Stimulated activated CD4-positive, alpha-beta T cell treated with anti-CD3 and anti-CD28 coated beads, Interleukin-15, amount 100 ng/mL, for 24 hours (primary cell): ENCODE measurements around the gene CARNS1.
"Not testable (repeated sequence)": the region's sequence is repeated elsewhere in the genome, so short reads cannot be mapped to it uniquely, and the experiment has no call there.

Experiments used
- DNase-seq: peaks from one replicate; pipeline ENCODE4 v3.0.0-alpha.2; 2020

CARNS1 gene

DNA sequence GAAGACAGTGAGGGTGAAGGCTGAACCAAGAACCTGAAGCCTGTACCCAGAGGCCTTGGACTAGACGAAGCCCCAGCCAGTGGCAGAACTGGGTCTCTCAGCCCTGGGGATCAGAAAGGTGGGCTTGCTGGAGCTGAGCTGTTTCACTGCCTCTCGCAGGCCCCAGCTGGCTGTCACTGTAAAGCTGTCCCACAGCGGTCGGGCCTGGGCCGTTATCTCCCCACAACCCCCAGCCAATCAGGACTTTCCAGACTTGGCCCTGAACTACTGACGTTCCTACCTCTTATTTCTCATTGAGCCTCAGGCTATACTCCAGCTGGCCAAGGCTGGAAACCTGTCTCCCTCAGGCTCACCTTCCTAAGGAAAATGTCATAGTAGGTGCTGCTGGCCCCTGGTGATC, 17.9 kb upstream of the CARNS1 start:
- no peak for DNase-seq

DNA sequence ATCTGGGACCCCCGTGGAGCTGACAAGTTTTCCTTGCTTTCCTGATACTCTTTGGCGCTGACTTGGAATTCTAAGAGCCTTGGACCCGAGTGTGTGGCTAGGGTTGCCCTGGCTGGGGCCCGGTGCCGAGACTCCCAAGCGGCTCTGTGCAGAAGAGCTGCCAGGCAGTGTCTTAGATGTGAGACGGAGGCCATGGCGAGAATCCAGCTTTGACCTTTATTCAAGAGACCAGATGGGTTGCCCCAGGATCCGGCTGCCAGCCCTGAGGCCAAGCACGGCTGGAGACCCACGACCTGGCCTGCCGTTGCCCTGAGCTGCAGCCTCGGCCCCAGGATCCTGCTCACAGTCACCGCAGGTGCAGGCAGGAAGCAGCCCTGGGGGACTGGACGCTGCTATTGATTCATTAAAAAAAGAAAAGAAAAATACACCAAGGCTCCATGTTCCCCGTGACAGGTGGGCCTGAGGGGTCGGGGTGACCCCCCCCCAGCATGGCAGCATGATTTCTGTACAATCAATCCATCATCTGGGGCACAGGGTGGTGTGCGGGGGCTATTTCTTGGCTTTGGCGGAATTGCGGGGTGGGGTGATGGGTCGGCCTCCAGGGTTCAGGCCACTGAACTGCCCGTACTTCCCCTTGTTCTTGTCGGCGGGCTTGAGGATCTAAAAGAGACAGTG, 17.4 kb upstream of the CARNS1 start:
- DNase-seq: no peak

GRCh38 chr11:67398661-67399563, 16.6 kb upstream of the CARNS1 start:
- DNase-seq: no peak

DNA sequence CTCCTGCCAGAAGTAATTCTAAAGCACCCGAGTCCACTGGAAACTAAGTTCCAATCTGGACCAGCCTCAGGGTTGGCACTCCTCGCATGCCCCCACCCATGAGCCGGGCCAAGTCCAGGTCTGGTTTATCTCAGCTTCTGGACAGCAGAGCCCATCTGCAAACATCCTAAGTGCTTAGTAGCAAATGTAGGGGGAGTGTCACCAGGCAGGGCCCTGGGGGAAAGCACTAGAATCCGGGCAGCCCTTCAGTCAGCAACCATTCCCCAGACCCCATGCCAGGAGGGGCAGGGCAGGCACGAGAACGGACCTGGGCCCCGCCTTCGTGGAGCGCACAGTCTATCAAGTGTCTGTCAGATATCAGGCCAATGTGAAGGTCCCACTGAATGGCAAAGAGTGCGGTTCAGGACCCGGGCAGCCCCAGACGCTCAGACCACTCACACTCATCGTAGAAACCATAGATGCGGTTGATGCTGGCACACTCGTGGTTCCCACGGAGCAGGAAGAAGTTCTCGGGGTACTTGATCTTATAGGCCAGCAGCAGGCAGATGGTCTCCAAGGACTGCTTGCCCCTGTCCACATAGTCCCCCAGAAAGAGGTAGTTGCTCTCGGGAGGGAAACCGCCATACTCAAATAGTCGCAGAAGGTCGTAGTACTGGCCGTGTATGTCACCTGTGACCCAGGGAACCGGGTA, 15.1 kb upstream of the CARNS1 start:
- no peak for DNase-seq

- no peak for DNase-seq
Observed at GRCh38 chr11:67400942-67401494, 14.5 kb upstream of the CARNS1 start.

- DNase-seq: peak; percentile 93
Observed at GRCh38 chr11:67401495-67402191, 13.8 kb upstream of the CARNS1 start, which contains the start of gene PPP1CA. TSS of gene PPP1CA (minus strand) at chr11:67401858. CDS start at chr11:67401782, 76 bp downstream.

- not testable (repeated sequence) for DNase-seq
Observed at GRCh38 chr11:67402192-67402839, 13.2 kb upstream of the CARNS1 start.

GRCh38 chr11:67403085-67403484, 12.4 kb upstream of the CARNS1 start:
- DNase-seq: not testable (repeated sequence)

- DNase-seq: peak; percentile 73
Observed at GRCh38 chr11:67404515-67405195, 10.8 kb upstream of the CARNS1 start.

GRCh38 chr11:67405196-67405567, 10.3 kb upstream of the CARNS1 start:
- peak; percentile 50 for DNase-seq

DNA sequence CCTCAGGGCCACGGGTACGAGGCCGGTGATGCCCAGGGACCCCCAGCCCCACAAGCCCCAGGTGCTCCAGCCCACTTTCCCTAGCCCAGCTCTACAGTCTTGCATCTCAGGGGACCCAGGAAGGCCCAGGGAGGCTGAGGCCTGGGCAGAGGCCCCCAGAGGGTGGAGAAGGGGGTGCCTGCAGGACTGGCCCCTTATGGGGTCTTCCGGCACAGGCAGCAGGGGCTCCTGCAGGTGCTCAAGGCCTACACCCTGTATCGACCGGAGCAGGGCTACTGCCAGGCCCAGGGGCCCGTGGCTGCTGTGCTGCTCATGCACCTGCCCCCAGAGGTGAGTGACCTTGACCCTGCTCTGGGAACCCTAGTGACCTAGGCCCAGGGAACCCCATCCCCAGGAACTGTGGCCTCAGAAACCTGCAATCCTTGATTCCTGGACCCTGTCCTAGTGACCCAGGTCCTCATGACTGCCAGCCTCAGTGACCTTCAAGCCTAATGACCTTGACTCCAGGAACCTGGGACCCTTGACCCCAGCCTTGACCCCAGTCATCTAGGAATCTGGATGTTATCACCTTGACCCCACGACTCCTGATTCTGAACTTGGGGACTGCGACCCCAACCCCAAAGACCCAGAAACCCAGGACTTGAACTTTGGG, 9.7 kb upstream of the CARNS1 start:
- no peak for DNase-seq

GRCh38 chr11:67406420-67406968, 9.0 kb upstream of the CARNS1 start:
- no peak for DNase-seq

DNA sequence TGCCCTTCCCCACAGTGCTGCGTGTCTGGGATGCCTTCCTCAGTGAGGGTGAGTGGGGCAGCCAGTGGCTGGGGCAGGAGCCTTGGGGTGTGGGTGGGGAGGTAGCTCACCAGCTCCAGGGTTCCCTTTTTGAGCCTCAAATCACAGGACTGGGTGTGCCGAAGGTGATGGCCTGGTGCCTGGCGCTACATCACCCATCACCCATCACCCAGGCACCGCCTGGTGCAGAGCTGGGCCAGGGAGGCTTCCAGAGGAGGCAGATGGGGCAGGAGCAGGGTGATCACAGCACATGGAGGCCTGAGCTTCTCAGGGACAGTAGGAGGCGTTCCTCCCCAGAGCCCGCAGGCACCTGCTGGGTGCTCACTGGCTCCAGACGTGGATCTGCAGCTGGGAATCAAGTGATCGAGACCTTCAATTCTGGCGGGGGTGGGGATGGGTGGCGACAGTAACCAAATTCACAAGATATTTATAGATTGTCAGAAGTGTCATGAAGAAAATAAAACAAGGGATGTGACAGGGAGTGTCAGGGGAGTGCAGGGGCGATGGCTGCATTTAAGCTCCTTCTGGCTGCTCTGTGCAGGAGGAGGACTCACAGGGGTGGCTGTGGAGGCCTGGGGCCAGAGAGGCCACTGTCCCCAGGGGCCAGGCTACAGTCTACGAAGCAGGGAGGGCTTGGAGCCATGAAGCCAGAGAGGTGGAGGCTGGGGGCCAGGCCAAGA, 8.3 kb upstream of the CARNS1 start:
- DNase-seq: peak; percentile 49

DNA sequence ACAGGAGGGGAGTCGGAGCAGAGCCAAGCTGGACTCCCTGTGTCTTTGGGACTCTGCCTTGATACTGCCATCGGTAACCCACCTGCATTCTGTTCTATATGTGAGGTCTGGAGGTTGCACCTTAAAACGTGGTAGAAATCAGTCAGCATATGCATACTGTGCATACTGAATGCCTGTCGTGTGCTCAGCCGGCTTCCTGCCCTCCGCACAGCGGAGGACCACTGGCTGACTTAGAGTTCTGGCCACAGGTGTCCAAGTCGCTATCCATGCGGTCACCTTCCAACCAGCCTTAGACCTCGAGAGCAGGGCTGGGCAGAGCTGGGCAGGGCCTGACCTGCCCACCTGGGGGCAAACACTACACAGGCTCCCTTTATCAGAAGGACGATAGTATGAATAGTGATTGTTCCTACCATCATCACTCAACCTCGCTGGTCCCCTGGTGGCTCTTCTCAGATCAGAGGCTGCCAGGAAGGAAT, 7.8 kb upstream of the CARNS1 start:
- DNase-seq: no peak

GRCh38 chr11:67408437-67409200, 6.9 kb upstream of the CARNS1 start:
- DNase-seq: peak; percentile 45

DNA sequence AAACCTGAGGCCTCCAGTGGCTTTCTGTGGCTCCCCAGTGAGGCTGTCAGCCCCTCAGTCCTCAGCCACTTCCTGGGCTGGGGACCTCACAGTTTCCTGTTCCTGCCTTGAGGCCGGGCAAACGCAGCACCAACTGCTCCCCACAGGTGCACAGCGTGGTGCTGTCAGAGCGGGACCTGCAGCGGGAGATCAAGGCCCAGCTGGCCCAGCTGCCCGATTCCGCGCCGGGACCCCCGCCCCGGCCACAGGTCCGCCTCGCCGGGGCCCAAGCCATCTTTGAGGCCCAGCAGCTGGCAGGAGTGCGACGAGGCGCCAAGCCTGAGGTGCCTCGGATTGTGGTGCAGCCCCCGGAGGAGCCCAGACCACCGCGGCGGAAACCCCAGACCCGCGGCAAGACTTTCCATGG, 6.2 kb upstream of the CARNS1 start:
- peak; percentile 81 for DNase-seq

DNA sequence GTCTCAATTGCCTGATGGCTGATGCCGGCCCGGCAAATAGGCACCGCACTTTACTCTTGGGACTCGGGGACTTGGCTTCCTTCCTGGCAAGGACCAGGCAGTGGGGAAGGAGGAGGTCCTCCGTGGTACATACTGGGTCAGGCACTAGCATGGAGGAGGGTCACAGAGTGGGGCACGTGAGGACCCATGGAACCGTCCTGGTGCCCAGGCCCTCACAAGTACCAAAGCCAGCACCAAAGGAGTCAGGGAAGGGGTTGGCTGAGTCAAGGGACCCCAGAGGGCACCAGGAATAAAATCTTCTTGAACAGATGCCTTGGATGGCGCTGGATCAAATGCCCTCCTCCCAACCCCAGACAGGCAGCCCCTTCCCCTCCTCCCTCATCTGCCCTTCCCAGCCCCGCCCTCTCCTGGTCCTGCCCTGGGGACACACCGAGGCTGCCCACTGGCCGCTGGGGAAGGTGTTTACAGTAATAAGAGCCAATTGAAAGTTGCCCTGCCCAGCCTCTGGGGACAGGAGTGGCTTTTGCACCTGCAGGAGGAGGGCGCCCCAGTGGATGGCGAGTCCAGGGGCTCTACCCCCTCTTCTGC, 5.6 kb upstream of the CARNS1 start:
- no peak for DNase-seq

- no peak for DNase-seq
Observed at GRCh38 chr11:67410369-67410831, 5.1 kb upstream of the CARNS1 start.
